Osteoblast (primary cell): Measurements from ENCODE around the gene FAM83G. TPM values are rescaled to one million over a fixed set of nuclear protein-coding genes. Genes with fewer than 3 reads are reported as not detected.

Experiments used
- DNase-seq: peaks from one replicate; pipeline ENCODE4 v3.0.0; 2011; ENCODE audit warnings: low spot score, mixed read lengths; ENCODE audit not compliant: insufficient read length; ENCODE audit errors: missing footprints
- H2AFZ ChIP-seq: 2 replicates; pipeline ENCODE4 v1.6.0; 2011; ENCODE audit warnings: mild to moderate bottlenecking, low read length
- H3K27ac ChIP-seq: 2 replicates; pipeline ENCODE4 v1.5.1; 2011; ENCODE audit warnings: mild to moderate bottlenecking, low read depth, low read length, moderate library complexity
- H3K27me3 ChIP-seq: 2 replicates; pipeline ENCODE4 v1.6.0; 2012; ENCODE audit warnings: mild to moderate bottlenecking, control low read depth, inconsistent platforms, low read length, moderate library complexity; ENCODE audit not compliant: insufficient read depth
- H3K36me3 ChIP-seq: 2 replicates; pipeline ENCODE4 v1.5.1; 2011; ENCODE audit warnings: mild to moderate bottlenecking, low read length, control low read depth, moderate library complexity; ENCODE audit not compliant: insufficient read depth
- H3K4me1 ChIP-seq: 2 replicates; pipeline ENCODE4 v1.5.1; 2011; ENCODE audit warnings: mild to moderate bottlenecking, low read length, control low read depth, moderate library complexity; ENCODE audit not compliant: insufficient read depth
- H3K4me2 ChIP-seq: 2 replicates; pipeline ENCODE4 v1.6.0; 2011; ENCODE audit warnings: mild to moderate bottlenecking, low read length; ENCODE audit not compliant: insufficient read depth
- H3K4me3 ChIP-seq: fragments of 200-600 bp; sonication (generic); 3 replicates; pipeline ENCODE4 v1.5.1; 2012; ENCODE audit warnings: mild to moderate bottlenecking, low read length, inconsistent platforms; ENCODE audit not compliant: insufficient read depth
- H3K79me2 ChIP-seq: 2 replicates; pipeline ENCODE4 v1.6.0; 2012; ENCODE audit warnings: mild to moderate bottlenecking, low read length, control low read depth, inconsistent platforms; ENCODE audit not compliant: insufficient read depth
- H3K9me3 ChIP-seq: 2 replicates; pipeline ENCODE4 v1.5.1; 2011; ENCODE audit warnings: low read depth, low read length, control low read depth
- H4K20me1 ChIP-seq: 2 replicates; pipeline ENCODE4 v1.6.0; 2012; ENCODE audit warnings: mild to moderate bottlenecking, low read length, control low read depth; ENCODE audit not compliant: insufficient read depth
- CTCF ChIP-seq: IDR thresholded peaks from 2 replicates; pipeline ENCODE4 v1.5.1; 2011; ENCODE audit warnings: mild to moderate bottlenecking, low read depth, low read length, moderate library complexity; ENCODE audit errors: extremely low read depth
- total RNA-seq: library from RNA; depleted of rRNA; stranded (reverse); fragments of >200 nt; gene quantifications from 2 replicates; pipeline ENCODE4 v1.2.3, GENCODE V29; 2012

FAM83G gene
- total RNA-seq, 1 donor = 11.6 TPM

DNA sequence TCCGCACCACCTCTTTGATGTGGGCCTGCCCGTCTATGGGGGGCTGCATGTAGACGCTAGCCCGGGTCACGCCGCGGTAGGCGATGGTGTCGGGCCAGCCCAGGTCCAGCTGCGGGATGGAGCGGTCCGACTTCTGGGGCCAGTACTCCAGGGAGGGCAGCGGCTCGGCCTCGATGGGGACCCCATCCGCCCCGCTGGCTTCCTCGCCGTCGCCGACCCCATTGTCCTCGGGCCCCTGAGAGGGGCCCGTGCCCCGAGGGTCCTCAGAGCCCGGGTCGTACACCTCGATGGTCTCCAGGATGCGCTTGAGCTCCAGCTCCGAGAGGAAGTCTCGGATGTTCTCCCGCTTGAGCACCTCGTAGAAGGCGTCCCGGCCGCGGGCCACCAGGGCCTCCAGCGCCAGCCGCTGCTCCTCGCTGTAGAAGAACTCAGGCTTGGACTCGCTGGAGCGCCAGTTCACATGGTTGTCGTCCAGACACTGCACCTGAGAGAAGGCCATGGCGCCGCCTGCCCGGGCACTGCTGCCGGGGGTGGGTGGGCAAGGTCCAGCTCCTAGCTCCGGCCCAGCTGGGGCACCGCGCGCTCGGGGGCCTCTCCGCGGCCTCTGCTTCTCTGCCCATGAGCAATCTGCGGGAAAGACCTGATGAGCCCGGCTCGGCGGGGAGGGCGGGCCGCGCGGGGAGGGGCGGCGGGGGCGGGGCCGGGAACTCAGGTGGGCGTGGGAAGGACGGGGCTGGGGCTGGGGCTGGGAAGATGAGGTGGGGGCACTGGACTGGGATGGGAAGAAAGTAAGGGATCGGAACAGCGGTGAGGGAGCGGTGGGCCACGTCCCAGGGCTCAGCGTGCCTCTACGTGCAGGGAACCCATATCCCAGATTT is 782 bp downstream of the FAM83G start:
- peak overlapping the region; percentile 77 for H2AFZ ChIP-seq
- peaks cover 36% of the 10 kb centered on the region for H3K4me1 ChIP-seq
- peaks cover 8% of the 10 kb centered on the region for H3K36me3 ChIP-seq
- peaks cover 25% of the 10 kb centered on the region for H4K20me1 ChIP-seq
- peaks cover 49% of the 10 kb centered on the region for H3K79me2 ChIP-seq
- H3K27ac ChIP-seq = peak overlapping the region; percentile 49
- H3K4me2 ChIP-seq = peak overlapping the region; percentile 84
- H3K9me3 ChIP-seq = no peaks in the 10 kb centered on the region
- H3K4me3 ChIP-seq = peak overlapping the region; percentile 73
- peak; percentile 93 for DNase-seq
- H3K27me3 ChIP-seq = no peaks in the 10 kb centered on the region
- TF ChIP-seq CTCF = no peak

- H3K79me2 ChIP-seq = peaks cover 57% of the 10 kb centered on the region
- H3K4me3 ChIP-seq = peak overlapping the region; percentile 73
- peaks cover 36% of the 10 kb centered on the region for H3K4me1 ChIP-seq
- H3K27ac ChIP-seq = peak overlapping the region; percentile 49
- H3K36me3 ChIP-seq = peaks cover 8% of the 10 kb centered on the region
- no peak for TF ChIP-seq CTCF
- H4K20me1 ChIP-seq = peaks cover 32% of the 10 kb centered on the region
- H2AFZ ChIP-seq = no peak overlapping the region
- peak overlapping the region; percentile 80 for H3K4me2 ChIP-seq
- H3K9me3 ChIP-seq = no peaks in the 10 kb centered on the region
- peak; percentile 94 for DNase-seq
- no peaks in the 10 kb centered on the region for H3K27me3 ChIP-seq
Measured at GRCh38 chr17:19002805-19003542, 1.6 kb downstream of the FAM83G start.

- Histone ChIP-seq H3K4me1 (peaks cover 36% of the 10 kb centered on the region), H3K4me3 (peak overlapping the region; percentile 73), H3K27me3 (no peaks in the 10 kb centered on the region), H3K27ac (peak overlapping the region; percentile 9), H3K79me2 (peaks cover 66% of the 10 kb centered on the region), H4K20me1 (peaks cover 37% of the 10 kb centered on the region), H3K4me2 (peak overlapping the region; percentile 80), H3K36me3 (peaks cover 16% of the 10 kb centered on the region), H3K9me3 (no peaks in the 10 kb centered on the region), H2AFZ (no peak overlapping the region)
- DNase-seq = no peak
- TF ChIP-seq CTCF = no peak
Measured at GRCh38 chr17:19001907-19002590, 2.5 kb downstream of the FAM83G start.
